ENCODE results near the gene NFIA.

- TF ChIP-seq CTCF (IDR thresholded peaks at IDR 0.05), result no peak
- no peak for TF ChIP-seq EZH2 (IDR thresholded peaks at IDR 0.05; ENCODE audit: borderline replicate concordance, insufficient read depth, low read depth, low read length, poor library complexity, severe bottlenecking)
Observed at GRCh38 chr1:61186753-61187152, 104.4 kb downstream of the NFIA start.

Data from B cell (primary cell).